Measurements from ENCODE around the gene FNDC8. TPM values are rescaled to one million over a fixed set of nuclear protein-coding genes. Genes with fewer than 3 reads are reported as not detected.
A peak's percentile ranks its signal among the peaks of the same experiment; 100 is the strongest.

Gene FNDC8
- total and polyA plus RNA-seq, 2 of the 4 experiments (the other 2 are of a cell fraction) = not detected

DNA sequence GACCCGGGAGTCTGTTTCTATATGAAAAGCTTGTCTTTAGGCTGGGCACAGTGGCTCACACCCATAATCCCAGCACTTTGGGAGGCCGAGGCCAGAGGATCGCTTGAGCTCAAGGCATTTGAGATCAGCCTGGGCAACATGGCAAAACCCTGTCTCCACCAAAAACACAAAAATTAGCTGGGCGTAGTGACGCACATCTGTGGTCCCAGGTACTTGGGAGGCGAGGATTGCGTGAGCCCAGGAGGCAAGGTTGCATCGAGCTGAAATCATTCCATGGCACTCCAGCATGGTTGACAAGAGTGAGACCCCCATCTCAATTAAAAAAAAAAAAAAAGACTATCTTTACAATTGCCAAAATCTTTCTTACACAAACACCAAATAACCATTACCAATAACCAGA lies 35.3 kb upstream of the FNDC8 start:
- intact Hi-C loops (cut with micrococcal nuclease) = no loop called here
- no peak overlapping the region for H3K27ac ChIP-seq (ENCODE audit: insufficient read depth, low read length)
- POLR2A ChIA-PET (ENCODE audit: unreplicated experiment) = no interaction called here

More for the DNA sequence above, 35.3 kb upstream of the FNDC8 start:
- Histone ChIP-seq H4K91ac (ENCODE audit: insufficient read depth, low read depth, low read length) (no peak overlapping the region), H3K4me1 (ENCODE audit: control insufficient read depth, insufficient read depth, low read length) (peaks cover 13% of the 10 kb centered on the region), H3K56ac (ENCODE audit: extremely low read depth, insufficient read depth, low read length) (no peak overlapping the region), H3K36me3 (ENCODE audit: control insufficient read depth, insufficient read depth, low read length) (no peaks in the 10 kb centered on the region), H2AFZ (replicated peaks; ENCODE audit: low read length, poor library complexity) (no peak overlapping the region), H2BK5ac (ENCODE audit: low read depth, low read length, poor library complexity, severe bottlenecking) (no peak overlapping the region), H3K9me1 (ENCODE audit: insufficient read depth, low read length) (peaks cover 19% of the 10 kb centered on the region), H3K4me2 (ENCODE audit: low read depth, low read length) (no peak overlapping the region), H2AK9ac (replicated peaks; ENCODE audit: low read depth, low read length, poor library complexity) (no peak overlapping the region), H3K14ac (replicated peaks; ENCODE audit: low read depth, low read length) (no peak overlapping the region; the same call in 1 of the 2 replicates), H4K5ac (ENCODE audit: low read depth, low read length) (no peak overlapping the region), H3K23ac (ENCODE audit: low read depth, low read length) (0 out of 2 replicates have a peak overlapping the region, but pooled peaks have one; percentile 65), H4K8ac (ENCODE audit: low read depth in 2 of 2, low read length in 2 of 2) (no peak overlapping the region; a peak in 1 of 4 replicates), H3K9me3 (ENCODE audit: control insufficient read depth, insufficient read depth, low read length) (no peaks in the 10 kb centered on the region), H3K4me3 (ENCODE audit: insufficient read depth, low read depth, low read length) (no peak overlapping the region), H3K9ac (ENCODE audit: low read depth, low read length) (no peak overlapping the region), H2BK120ac (ENCODE audit: low read depth, low read length) (peak overlapping the region; percentile 43; the same call in 1 of the 2 replicates), H2BK20ac (ENCODE audit: low read depth, low read length) (peak overlapping the region; percentile 48; the same call in 1 of the 2 replicates), H2AK5ac (ENCODE audit: low read depth, low read length) (peak overlapping the region; percentile 77; the same call in 1 of the 2 replicates), H4K20me1 (ENCODE audit: insufficient read depth, low read length) (peaks cover 4% of the 10 kb centered on the region), H3K27me3 (ENCODE audit: control insufficient read depth, insufficient read depth, low read length) (no peaks in the 10 kb centered on the region), H3K18ac (ENCODE audit: low read depth, low read length) (no peak overlapping the region), H2BK15ac (ENCODE audit: low read depth, low read length) (peak overlapping the region; percentile 86; the same call in 1 of the 3 replicates), H3K79me1 (ENCODE audit: low read depth in 1 of 2, low read length in 2 of 2) (peaks cover 5 to 54% of the 10 kb centered on the region in 2 experiments; a peak in 3 of 4 replicates), H3K4ac (ENCODE audit: low read depth, low read length) (0 out of 2 replicates have a peak overlapping the region, but pooled peaks have one; percentile 40)
- in situ Hi-C loops (cut with MboI; ENCODE audit: low sequenced_read_pairs) = no loop called here
- DNase-seq = no peak
- CTCF ChIA-PET = interaction anchor here (1.0 kb wide), 1 partner anchor 33 kb away, joined by 3 read pairs; no protein-coding TSS in a partner anchor
- dilution Hi-C loops (cut with HindIII; ENCODE audit: low sequenced_read_pairs, unreplicated experiment) = no loop called here
- no TSS peak for BruUV-seq (replicated peaks)
- 100% methylated on average over 3 of the region's 8 CpGs; no CpG with 5 or more reads in 1 of the 2 experiments for WGBS, 2 experiments (ENCODE audit: extremely low coverage in 2 of 2, insufficient read length in 1 of 2)
- TF ChIP-seq NFE2L2 (IDR thresholded peaks at IDR 0.05; ENCODE audit: low read depth, low read length) (no peak), RFX5 (IDR thresholded peaks at IDR 0.05; ENCODE audit: low read depth, low read length) (no peak), MXI1 (IDR thresholded peaks at IDR 0.05; ENCODE audit: borderline replicate concordance, low read depth, low read length) (no peak), CHD1 (IDR thresholded peaks at IDR 0.05; ENCODE audit: low read depth, low read length) (no peak), MAZ (IDR thresholded peaks at IDR 0.05; ENCODE audit: borderline replicate concordance, low read depth, low read length) (no peak), RCOR1 (IDR thresholded peaks at IDR 0.05; ENCODE audit: insufficient replicate concordance, low read length) (no peak), BHLHE40 (IDR thresholded peaks at IDR 0.05; ENCODE audit: low read depth, low read length) (no peak), SMC3 (IDR thresholded peaks at IDR 0.05; ENCODE audit: low read depth, low read length) (no peak), RAD21 (IDR thresholded peaks at IDR 0.05; ENCODE audit: low read length) (no peak)
- TF ChIP-seq, protein P1, sequence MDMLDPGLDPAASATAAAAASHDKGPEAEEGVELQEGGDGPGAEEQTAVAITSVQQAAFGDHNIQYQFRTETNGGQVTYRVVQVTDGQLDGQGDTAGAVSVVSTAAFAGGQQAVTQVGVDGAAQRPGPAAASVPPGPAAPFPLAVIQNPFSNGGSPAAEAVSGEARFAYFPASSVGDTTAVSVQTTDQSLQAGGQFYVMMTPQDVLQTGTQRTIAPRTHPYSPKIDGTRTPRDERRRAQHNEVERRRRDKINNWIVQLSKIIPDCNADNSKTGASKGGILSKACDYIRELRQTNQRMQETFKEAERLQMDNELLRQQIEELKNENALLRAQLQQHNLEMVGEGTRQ (IDR thresholded peaks at IDR 0.05; ENCODE audit: low read depth, low read length) = no peak
- TF ChIP-seq, protein P2, sequence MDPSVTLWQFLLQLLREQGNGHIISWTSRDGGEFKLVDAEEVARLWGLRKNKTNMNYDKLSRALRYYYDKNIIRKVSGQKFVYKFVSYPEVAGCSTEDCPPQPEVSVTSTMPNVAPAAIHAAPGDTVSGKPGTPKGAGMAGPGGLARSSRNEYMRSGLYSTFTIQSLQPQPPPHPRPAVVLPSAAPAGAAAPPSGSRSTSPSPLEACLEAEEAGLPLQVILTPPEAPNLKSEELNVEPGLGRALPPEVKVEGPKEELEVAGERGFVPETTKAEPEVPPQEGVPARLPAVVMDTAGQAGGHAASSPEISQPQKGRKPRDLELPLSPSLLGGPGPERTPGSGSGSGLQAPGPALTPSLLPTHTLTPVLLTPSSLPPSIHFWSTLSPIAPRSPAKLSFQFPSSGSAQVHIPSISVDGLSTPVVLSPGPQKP (IDR thresholded peaks at IDR 0.05; ENCODE audit: borderline replicate concordance, low read depth, low read length) = no peak
- no peak for ATAC-seq (ENCODE audit: low read depth)
